Measurements from ENCODE around the gene VPS50. TPM values are rescaled to one million over a fixed set of nuclear protein-coding genes. Genes with fewer than 3 reads are reported as not detected.
A peak's percentile ranks its signal among the peaks of the same experiment; 100 is the strongest.

VPS50 gene, protein sequence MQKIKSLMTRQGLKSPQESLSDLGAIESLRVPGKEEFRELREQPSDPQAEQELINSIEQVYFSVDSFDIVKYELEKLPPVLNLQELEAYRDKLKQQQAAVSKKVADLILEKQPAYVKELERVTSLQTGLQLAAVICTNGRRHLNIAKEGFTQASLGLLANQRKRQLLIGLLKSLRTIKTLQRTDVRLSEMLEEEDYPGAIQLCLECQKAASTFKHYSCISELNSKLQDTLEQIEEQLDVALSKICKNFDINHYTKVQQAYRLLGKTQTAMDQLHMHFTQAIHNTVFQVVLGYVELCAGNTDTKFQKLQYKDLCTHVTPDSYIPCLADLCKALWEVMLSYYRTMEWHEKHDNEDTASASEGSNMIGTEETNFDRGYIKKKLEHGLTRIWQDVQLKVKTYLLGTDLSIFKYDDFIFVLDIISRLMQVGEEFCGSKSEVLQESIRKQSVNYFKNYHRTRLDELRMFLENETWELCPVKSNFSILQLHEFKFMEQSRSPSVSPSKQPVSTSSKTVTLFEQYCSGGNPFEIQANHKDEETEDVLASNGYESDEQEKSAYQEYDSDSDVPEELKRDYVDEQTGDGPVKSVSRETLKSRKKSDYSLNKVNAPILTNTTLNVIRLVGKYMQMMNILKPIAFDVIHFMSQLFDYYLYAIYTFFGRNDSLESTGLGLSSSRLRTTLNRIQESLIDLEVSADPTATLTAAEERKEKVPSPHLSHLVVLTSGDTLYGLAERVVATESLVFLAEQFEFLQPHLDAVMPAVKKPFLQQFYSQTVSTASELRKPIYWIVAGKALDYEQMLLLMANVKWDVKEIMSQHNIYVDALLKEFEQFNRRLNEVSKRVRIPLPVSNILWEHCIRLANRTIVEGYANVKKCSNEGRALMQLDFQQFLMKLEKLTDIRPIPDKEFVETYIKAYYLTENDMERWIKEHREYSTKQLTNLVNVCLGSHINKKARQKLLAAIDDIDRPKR
- polyA plus RNA-seq (2012; ENCODE audit: insufficient read length, low read depth) = 4.4 TPM

GRCh38 chr7:93231799-93232672 lies at the start of gene VPS50:
VPS50 (plus strand) TSS chr7:93232366; CDS start chr7:93232468, 102 bp downstream.
- TF ChIP-seq FOXP2 (optimal IDR thresholded peaks at IDR 0.05; ENCODE audit: borderline replicate concordance, extremely low read depth, extremely low read length, insufficient read depth) = peak; percentile 7
- peak; percentile 89; the same call in 1 of the 2 replicates for TF ChIP-seq SIN3A (IDR thresholded peaks at IDR 0.05; ENCODE audit: borderline replicate concordance, insufficient read depth, low read length)
- TF ChIP-seq, protein P1, sequence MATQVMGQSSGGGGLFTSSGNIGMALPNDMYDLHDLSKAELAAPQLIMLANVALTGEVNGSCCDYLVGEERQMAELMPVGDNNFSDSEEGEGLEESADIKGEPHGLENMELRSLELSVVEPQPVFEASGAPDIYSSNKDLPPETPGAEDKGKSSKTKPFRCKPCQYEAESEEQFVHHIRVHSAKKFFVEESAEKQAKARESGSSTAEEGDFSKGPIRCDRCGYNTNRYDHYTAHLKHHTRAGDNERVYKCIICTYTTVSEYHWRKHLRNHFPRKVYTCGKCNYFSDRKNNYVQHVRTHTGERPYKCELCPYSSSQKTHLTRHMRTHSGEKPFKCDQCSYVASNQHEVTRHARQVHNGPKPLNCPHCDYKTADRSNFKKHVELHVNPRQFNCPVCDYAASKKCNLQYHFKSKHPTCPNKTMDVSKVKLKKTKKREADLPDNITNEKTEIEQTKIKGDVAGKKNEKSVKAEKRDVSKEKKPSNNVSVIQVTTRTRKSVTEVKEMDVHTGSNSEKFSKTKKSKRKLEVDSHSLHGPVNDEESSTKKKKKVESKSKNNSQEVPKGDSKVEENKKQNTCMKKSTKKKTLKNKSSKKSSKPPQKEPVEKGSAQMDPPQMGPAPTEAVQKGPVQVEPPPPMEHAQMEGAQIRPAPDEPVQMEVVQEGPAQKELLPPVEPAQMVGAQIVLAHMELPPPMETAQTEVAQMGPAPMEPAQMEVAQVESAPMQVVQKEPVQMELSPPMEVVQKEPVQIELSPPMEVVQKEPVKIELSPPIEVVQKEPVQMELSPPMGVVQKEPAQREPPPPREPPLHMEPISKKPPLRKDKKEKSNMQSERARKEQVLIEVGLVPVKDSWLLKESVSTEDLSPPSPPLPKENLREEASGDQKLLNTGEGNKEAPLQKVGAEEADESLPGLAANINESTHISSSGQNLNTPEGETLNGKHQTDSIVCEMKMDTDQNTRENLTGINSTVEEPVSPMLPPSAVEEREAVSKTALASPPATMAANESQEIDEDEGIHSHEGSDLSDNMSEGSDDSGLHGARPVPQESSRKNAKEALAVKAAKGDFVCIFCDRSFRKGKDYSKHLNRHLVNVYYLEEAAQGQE (IDR thresholded peaks at IDR 0.05; ENCODE audit: insufficient read depth in 1 of 2, low read depth in 2 of 2, low read length in 2 of 2) = no peak
- 0 out of 2 replicates have a peak, but pooled peaks have one; percentile 37 for TF ChIP-seq TAF1 (IDR thresholded peaks at IDR 0.05; ENCODE audit: borderline replicate concordance, insufficient read depth, low read length)
- TF ChIP-seq POLR2AphosphoS5 (IDR thresholded peaks at IDR 0.05; ENCODE audit: low read depth, low read length) = peak; percentile 78; the same call in 1 of the 2 replicates

- no peak for TF ChIP-seq FOXP2 (optimal IDR thresholded peaks at IDR 0.05; ENCODE audit: borderline replicate concordance, extremely low read depth, extremely low read length, insufficient read depth)
- TF ChIP-seq, protein P1 (IDR thresholded peaks at IDR 0.05; ENCODE audit: insufficient read depth in 1 of 2, low read depth in 2 of 2, low read length in 2 of 2) = no peak
- TF ChIP-seq SIN3A (IDR thresholded peaks at IDR 0.05; ENCODE audit: borderline replicate concordance, insufficient read depth, low read length) = no peak
- no peak for TF ChIP-seq TAF1 (IDR thresholded peaks at IDR 0.05; ENCODE audit: borderline replicate concordance, insufficient read depth, low read length)
- TF ChIP-seq POLR2AphosphoS5 (IDR thresholded peaks at IDR 0.05; ENCODE audit: low read depth, low read length) = no peak
Observed at GRCh38 chr7:93185303-93186027, 46.7 kb upstream of the VPS50 start.

DNA sequence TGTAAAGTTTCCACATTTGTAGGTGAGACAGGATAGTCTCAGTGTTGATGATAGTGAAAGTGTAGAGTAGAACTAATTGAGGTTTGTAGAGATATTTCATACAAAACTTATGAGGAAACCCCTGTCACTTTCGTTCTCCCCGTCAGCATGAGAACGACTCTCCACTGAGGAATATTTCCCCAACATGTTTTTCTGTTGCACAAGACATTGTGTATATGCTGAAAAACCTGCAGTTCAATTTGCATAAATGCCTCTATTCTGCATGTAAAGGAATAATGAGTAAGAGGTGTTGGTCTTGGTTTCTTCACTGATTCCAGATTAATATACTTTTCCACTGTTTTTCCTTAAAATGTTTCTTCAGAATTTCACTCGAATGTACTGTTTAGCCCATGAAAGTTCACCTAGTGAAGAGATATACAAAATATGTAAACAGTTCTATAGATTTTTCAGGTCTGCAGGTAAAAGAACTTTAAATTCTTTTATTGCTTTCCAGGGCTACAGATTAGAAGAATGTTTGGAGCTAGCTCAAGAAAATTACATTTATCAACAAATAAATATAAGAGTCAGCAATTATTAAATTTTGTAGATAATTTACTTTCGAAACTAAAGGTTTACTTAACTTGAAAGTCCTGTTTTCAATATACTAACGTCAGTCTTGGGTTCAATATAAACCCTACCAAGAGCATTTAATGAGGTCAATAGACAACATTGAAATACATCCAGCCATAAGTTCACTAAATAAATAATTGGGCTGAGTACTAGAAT lies 43.1 kb upstream of the VPS50 start:
- TF ChIP-seq SIN3A (IDR thresholded peaks at IDR 0.05; ENCODE audit: borderline replicate concordance, insufficient read depth, low read length) (no peak), TAF1 (IDR thresholded peaks at IDR 0.05; ENCODE audit: borderline replicate concordance, insufficient read depth, low read length) (no peak), FOXP2 (optimal IDR thresholded peaks at IDR 0.05; ENCODE audit: borderline replicate concordance, extremely low read depth, extremely low read length, insufficient read depth) (no peak), POLR2AphosphoS5 (IDR thresholded peaks at IDR 0.05; ENCODE audit: low read depth, low read length) (no peak)
- TF ChIP-seq, protein P1 (IDR thresholded peaks at IDR 0.05; ENCODE audit: insufficient read depth in 1 of 2, low read depth in 2 of 2, low read length in 2 of 2) = no peak
